Esophagus squamous epithelium (tissue), 5 donors: Measurements from ENCODE around the gene DEPDC7. TPM values are rescaled to one million over a fixed set of nuclear protein-coding genes. Genes with fewer than 3 reads are reported as not detected.
A peak's percentile ranks its signal among the peaks of the same experiment; 100 is the strongest.
"Not testable (repeated sequence)": the region's sequence is repeated elsewhere in the genome, so short reads cannot be mapped to it uniquely, and the experiment has no call there.

Experiments
- DNase-seq: peaks from one replicate; lab custom pipeline; 2025; lab: John Stamatoyannopoulos, UW
- H3K27ac ChIP-seq, 4 donors: fragments of 200-600 bp; sonication (generic); one replicate each; pipeline ENCODE4 v1.5.1; 2016 to 2019; ENCODE audit warnings: mild to moderate bottlenecking in 1 of 4
- H3K27me3 ChIP-seq, 4 donors: fragments of 200-600 bp; sonication (generic); 1 replicate in 3 of 4; 2 replicates in 1 of 4; pipeline versions ENCODE4 v1.5.1 to v1.6.0; 2017 to 2021; ENCODE audit warnings: antibody characterized with exemption in 1 of 4
- H3K36me3 ChIP-seq, 3 donors: fragments of 200-600 bp; sonication (generic); one replicate each; pipeline ENCODE4 v1.5.1; 2016 to 2019
- H3K4me1 ChIP-seq, 3 donors: fragments of 200-600 bp; sonication (generic); one replicate each; pipeline ENCODE4 v1.5.1; 2017 to 2019
- H3K4me3 ChIP-seq, 4 donors: fragments of 200-600 bp; sonication (generic); 1 replicate in 3 of 4; 2 replicates in 1 of 4; pipeline ENCODE4 v1.5.1; 2016 to 2019; ENCODE audit warnings: mild to moderate bottlenecking in 2 of 4, moderate library complexity in 1 of 4
- H3K9me3 ChIP-seq, 3 donors: fragments of 200-600 bp; sonication (generic); one replicate each; pipeline ENCODE4 v1.5.1; 2016 to 2019
- CTCF ChIP-seq, 6 experiments: fragments of 450-650 bp in 4 of 6; fragments of 200-600 bp in 2 of 6; sonication (generic) in 2 of 6; IDR thresholded peaks; one replicate each; pipeline ENCODE4 v1.5.1; 2016 to 2019; ENCODE audit warnings: antibody characterized with exemption in 6 of 6, mild to moderate bottlenecking in 4 of 6, moderate library complexity in 4 of 6
- POLR2A ChIP-seq, 4 donors: fragments of 450-650 bp; IDR thresholded peaks; one replicate each; pipeline ENCODE4 v1.6.1; 2017; ENCODE audit warnings: antibody characterized with exemption in 4 of 4, mild to moderate bottlenecking in 4 of 4, moderate library complexity in 3 of 4
- WGBS, 2 donors: methylation state at CpG; one replicate each; pipeline ENCODE4 v1.1.5; 2018; 5-methylcytosine and 5-hydroxymethylcytosine counted together
- intact Hi-C: fragments of 100-400 bp; cut with DNase I; formaldehyde crosslinking; loops from one replicate; pipeline ENCODE4 v1.15.0; 2022
- total RNA-seq, 4 donors: library from RNA; depleted of rRNA; stranded (reverse); fragments of >200 nt; gene quantifications; one replicate each; pipeline ENCODE4 v1.1.0, GENCODE V29; 2016
- donor health status: DM: yes; HTN: yes; CAD: no.

DEPDC7 gene
- total RNA-seq, 4 donors from 2014 or later, result 2.3 to 9.7 (median 6.8) TPM

GRCh38 chr11:33045551-33046255 lies 30.0 kb downstream of the DEPDC7 start:
- peak overlapping the region in 3 of 4 donors; percentile 26 to 72 (median 48) for H3K27ac ChIP-seq
- no peaks in the 10 kb centered on the region for H3K27me3 ChIP-seq
- no peaks in the 10 kb centered on the region for H3K9me3 ChIP-seq
- H3K4me1 ChIP-seq, result peaks cover 6 to 73% (median 18%) of the 10 kb centered on the region in 3 donors
- 66 to 70% methylated on average over 8 of the region's 8 CpGs for whole genome bisulfite sequencing, 2 donors
- TF ChIP-seq CTCF (IDR thresholded peaks at IDR 0.05) (no peak), POLR2A (IDR thresholded peaks at IDR 0.05) (no peak)
- no peak overlapping the region for H3K4me3 ChIP-seq
- DNase-seq, result no peak
- H3K36me3 ChIP-seq, result peaks cover 0 to 34% (median 0%) of the 10 kb centered on the region in 3 donors
- intact Hi-C loops, result no loop called here

GRCh38 chr11:33048701-33049100 lies 33.0 kb downstream of the DEPDC7 start:
- intact Hi-C loops, H3K4me3 ChIP-seq, H3K27me3 ChIP-seq, H3K9me3 ChIP-seq, DNase-seq: not testable (repeated sequence)
- Histone ChIP-seq H3K27ac (peak overlapping the region in 1 of 4 donors; percentile 44), H3K4me1 (peaks cover 5 to 43% (median 6%) of the 10 kb centered on the region in 3 donors), H3K36me3 (peaks cover 0 to 43% (median 0%) of the 10 kb centered on the region in 3 donors)
- 42 to 66% methylated on average over 6 of the region's 6 CpGs for WGBS, 2 donors

GRCh38 chr11:33049565-33050408 lies 34.1 kb downstream of the DEPDC7 start:
- 81 to 82% methylated on average over 3 of the region's 3 CpGs for WGBS, 2 donors
- H3K4me3 ChIP-seq, H3K27me3 ChIP-seq, intact Hi-C loops, H3K9me3 ChIP-seq, DNase-seq: not testable (repeated sequence)
- Histone ChIP-seq H3K27ac (peak overlapping the region in 1 of 4 donors; percentile 27), H3K36me3 (peaks cover 0 to 44% (median 0%) of the 10 kb centered on the region in 3 donors), H3K4me1 (peaks cover 5 to 32% (median 6%) of the 10 kb centered on the region in 3 donors)

- intact Hi-C loops, result no loop called here
Measured at GRCh38 chr11:33052231-33052630, 36.6 kb downstream of the DEPDC7 start.

GRCh38 chr11:33055375-33055774 lies 39.7 kb downstream of the DEPDC7 start:
- Histone ChIP-seq H3K4me1 (peaks cover 5 to 43% (median 11%) of the 10 kb centered on the region in 3 donors), H3K9me3 (no peaks in the 10 kb centered on the region), H3K36me3 (peaks cover 0 to 75% (median 10%) of the 10 kb centered on the region in 3 donors), H3K27ac (no peak overlapping the region), H3K4me3 (no peak overlapping the region), H3K27me3 (no peaks in the 10 kb centered on the region)
- intact Hi-C loops, result no loop called here
- no peak for DNase-seq
- TF ChIP-seq CTCF (IDR thresholded peaks at IDR 0.05) (no peak), POLR2A (IDR thresholded peaks at IDR 0.05) (no peak)

More at GRCh38 chr11:33052231-33052630, 36.6 kb downstream of the DEPDC7 start:
- Histone ChIP-seq H3K27ac (peak overlapping the region in 1 of 4 donors; percentile 25), H3K4me3 (no peak overlapping the region), H3K36me3 (peaks cover 0 to 56% (median 4%) of the 10 kb centered on the region in 3 donors), H3K9me3 (no peaks in the 10 kb centered on the region), H3K4me1 (peaks cover 0 to 29% (median 0%) of the 10 kb centered on the region in 3 donors), H3K27me3 (no peaks in the 10 kb centered on the region)
- WGBS, 2 donors, result 67 to 76% methylated on average over 2 of the region's 2 CpGs
- DNase-seq, result no peak
- no peak for TF ChIP-seq POLR2A (IDR thresholded peaks at IDR 0.05)
- TF ChIP-seq CTCF (IDR thresholded peaks at IDR 0.05), result no peak

- Histone ChIP-seq H3K27me3 (no peaks in the 10 kb centered on the region), H3K9me3 (no peaks in the 10 kb centered on the region), H3K4me1 (peaks cover 5 to 61% (median 20%) of the 10 kb centered on the region in 3 donors), H3K27ac (no peak overlapping the region), H3K36me3 (peaks cover 0 to 92% (median 10%) of the 10 kb centered on the region in 3 donors), H3K4me3 (no peak overlapping the region)
- intact Hi-C loops, result no loop called here
- DNase-seq, result no peak
- 75 to 85% methylated on average over 1 of the region's 1 CpG for WGBS, 2 donors
- TF ChIP-seq CTCF (IDR thresholded peaks at IDR 0.05) (no peak), POLR2A (IDR thresholded peaks at IDR 0.05) (no peak)
Measured at GRCh38 chr11:33057284-33057683, 41.6 kb downstream of the DEPDC7 start.
